ENCODE results near the gene MYOZ1. TPM values are rescaled to one million over a fixed set of nuclear protein-coding genes. Genes with fewer than 3 reads are reported as not detected.
"Not testable (repeated sequence)": the region's sequence is repeated elsewhere in the genome, so short reads cannot be mapped to it uniquely, and the experiment has no call there.

MYOZ1 gene
- total RNA-seq, 1 donor from 2014 or later, result 1.0 TPM

DNA sequence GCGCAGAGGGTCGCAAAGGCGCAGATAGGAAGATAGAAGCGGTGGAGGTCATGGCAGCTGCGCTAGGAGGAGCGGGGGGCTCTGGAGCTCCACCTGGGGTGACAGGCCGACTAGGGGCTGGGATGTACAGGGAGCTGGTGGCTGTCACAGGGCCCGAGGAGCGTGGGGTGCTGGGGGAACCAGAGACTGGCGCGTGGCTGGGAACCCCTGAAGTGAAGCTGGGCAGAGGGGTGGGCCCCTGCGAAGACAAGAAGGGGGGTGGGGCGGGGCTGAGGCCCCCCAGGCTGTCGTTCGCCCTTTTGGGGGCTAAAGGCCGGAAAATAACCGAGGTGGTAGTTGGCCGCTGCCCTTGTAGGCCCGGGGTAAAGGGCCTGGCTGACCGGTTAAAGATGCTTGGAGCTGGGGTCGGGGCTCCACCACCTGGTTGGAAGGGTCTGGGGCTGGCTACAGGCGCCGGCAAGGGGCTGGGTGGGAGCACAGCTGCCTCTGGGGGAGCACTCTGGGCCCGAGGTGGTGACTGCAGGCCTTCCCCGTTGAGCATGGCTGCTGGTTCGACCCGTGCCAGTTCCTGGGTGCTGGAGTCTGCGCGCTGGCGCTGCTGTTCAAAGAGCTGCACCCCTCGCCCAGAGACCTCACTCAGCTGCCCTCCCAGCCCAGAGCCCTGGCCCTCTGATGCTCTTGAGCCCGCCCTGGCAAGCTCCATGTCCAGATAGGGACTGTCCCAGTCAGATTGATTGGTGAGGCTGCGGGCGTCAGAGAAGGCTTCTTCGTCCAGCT, 6.8 kb upstream of the MYOZ1 start:
- no peak for DNase-seq (ENCODE audit: low read depth)

DNA sequence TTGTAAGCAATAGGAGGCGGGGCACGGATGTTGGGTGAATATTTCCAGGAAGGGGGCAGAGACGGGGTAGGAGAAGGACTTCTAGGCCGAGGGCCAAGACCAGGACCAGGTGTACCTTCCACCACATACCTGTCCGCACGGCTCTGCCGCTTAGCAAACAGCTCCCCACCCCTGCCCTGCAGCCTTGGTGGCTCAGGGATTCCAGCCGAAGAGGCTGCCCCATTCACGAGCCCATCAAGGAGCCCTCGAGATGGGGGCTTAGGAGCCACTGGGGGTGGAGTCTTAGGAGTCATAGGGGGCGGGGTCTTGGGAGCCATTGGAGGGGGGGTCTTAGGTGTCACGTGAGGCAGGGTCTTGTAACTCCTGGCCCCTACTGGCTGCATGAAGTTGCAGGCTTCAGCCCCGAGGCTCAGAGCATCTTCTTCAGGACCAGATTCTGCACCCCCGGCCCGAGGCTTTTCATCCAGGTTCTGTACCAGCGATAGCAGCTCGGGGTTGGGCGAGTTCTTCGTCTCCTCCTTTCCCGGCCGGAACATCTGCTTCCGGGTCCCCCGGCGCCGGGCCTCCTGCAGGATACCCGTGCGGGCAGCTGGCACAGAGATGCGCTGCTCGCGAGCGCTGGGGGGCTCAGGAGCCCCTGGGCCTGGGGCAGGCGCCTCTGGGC, 6.1 kb upstream of the MYOZ1 start:
- DNase-seq (ENCODE audit: low read depth), result no peak

DNA sequence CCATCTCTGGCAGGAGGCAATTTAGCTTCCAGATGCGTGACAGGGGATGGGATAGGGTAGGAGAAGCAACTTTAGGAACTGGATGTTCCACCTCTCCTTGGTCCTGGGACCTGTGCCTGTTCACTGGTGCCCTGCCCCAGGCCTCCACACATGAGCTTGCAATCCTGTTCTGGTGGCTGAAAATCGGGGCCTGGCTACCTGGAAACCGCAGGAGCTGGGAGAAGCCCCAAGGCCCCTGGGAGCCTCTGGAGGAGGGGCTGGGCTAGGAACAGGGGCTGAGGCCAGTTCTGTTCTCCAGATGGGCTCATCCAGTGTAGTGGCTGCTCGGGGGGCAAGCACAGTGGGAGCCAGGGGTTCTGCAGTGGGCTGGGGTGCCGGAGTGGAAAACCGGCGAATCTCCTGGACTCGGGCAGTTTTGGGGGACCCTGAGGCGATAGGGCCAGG, 5.3 kb upstream of the MYOZ1 start:
- DNase-seq (ENCODE audit: low read depth), result no peak

DNA sequence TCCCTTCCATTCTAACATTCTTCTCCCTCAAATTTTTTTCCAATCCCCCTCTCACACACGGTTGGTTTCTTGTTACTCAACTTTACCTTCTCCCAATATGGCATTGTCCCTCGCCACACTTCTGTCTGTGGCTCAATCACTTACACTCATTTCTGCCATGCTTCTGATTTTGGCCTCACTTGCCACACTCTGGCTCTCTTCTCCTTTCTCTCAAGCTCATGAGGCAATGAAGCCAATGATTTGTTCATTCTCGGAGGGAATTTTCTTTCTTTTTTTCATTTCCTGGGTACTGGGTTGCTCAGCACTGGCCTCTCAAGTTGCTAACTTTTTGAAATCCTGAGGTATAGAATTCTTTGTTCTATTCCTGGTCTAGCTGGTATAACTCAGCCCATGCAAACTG, 4.0 kb upstream of the MYOZ1 start:
- DNase-seq (ENCODE audit: low read depth), result no peak

DNA sequence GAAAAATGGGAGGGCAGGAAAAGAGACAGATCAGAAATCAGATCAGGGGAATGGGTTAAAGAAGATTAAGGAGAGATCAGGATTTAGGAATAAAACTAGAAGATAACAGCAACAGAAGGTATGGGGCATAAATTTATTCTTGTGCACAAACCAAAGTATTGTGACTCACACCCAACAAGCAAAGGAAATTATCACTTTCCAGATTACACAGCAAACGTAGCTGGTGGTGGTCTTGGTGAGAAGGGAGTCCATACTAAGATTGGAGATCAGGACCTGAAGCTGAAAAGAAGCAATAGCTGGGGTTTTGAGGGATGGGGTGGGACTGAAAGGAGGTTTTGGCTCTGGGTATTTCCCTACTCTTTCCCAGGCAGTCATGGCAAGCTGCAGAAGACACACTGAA, 3.5 kb upstream of the MYOZ1 start:
- DNase-seq (ENCODE audit: low read depth), result no peak

DNA sequence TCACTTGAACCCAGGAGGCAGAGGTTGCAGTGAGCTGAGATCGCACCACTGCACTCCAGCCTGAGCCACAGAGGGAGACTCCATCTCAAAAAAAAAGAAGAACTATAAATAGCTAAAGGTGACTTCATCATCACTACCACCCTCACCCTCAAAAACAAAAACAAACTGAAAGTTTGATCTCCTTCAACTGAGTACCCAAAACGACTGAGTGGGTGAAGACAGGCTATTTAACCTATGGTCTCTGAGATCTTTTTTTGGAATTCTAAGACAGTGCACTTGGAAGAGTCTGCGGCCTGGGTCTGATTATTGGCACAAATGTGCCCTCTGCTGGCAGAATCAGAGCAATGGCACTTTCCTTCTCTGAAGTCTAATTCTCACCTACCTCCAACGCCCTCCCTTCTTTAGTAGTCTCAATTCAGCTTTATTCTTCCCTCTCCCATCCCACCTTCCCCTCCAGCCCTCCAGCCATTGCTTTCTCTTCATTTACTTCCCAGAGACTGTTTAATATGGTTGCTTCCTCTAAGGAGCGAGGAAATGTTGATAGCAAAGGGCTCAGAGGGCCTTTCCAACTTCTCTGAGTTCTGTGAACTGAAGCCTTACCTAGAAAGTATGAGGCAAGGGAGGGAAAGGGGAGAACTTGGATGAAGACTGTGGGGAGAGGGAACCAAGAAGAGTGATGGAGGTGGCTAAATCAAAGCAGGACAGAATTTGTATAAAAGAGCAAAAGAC, 2.9 kb upstream of the MYOZ1 start:
- DNase-seq (ENCODE audit: low read depth), result peak; percentile 61

DNA sequence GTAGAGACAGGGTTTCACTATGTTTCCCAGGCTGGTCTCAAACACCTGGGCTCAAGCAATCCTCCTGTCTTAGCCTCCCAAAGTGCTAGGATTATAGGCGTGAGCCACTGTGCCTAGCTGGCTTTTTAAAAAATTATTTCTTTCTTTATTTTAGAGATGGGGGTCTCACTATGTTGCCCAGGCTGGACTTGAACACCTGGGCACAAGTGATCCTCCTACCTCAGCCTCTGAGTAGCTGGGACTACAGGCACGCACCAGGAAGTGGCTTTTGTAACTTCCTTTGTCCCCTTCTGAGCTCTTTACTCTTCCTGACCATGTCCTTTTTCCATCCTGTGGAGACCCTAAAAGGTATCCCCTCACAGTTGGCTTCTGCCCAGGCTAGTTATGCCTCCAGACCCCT, 2.1 kb upstream of the MYOZ1 start:
- DNase-seq (ENCODE audit: low read depth), result no peak

DNA sequence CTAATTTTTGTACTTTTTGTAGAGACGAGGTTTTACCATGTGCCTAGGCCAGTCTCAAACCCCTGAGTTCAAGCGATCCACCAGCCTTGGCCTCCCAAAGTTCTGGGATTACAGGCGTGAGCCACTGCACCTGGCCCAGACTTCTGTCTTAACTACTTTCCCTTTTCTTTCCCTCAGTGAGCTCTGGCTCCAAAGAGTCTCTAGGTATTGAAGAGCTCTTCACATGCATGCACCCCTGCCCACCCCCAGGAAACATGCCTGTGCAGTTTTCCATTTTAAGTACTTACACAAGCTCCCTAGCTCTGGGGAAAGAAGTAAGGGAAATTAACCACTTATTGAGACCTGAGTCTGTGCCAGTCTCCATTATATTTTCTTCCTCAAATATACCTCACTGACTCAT, 2.0 kb downstream of the MYOZ1 start:
- no peak for DNase-seq (ENCODE audit: low read depth)

DNA sequence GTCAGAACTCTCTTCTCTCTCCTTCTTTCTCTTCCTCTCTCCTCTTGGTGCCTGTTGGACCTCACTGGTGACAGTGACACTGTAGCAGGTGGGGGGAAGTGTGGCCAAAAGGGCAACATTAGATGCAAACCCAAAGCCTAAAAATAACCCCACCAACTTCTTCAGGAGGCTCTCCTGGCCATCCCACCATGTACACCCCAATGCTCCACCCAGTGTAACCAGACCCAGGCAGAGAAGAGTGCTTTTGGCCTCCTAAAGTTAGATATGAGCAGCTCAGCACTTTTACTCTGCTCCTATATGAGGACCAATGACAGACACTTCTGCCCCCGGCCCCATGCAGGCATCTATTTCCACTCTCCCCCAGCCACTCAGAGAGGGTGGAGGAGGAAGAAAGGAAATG, 5.5 kb downstream of the MYOZ1 start:
- DNase-seq (ENCODE audit: low read depth), result no peak

DNA sequence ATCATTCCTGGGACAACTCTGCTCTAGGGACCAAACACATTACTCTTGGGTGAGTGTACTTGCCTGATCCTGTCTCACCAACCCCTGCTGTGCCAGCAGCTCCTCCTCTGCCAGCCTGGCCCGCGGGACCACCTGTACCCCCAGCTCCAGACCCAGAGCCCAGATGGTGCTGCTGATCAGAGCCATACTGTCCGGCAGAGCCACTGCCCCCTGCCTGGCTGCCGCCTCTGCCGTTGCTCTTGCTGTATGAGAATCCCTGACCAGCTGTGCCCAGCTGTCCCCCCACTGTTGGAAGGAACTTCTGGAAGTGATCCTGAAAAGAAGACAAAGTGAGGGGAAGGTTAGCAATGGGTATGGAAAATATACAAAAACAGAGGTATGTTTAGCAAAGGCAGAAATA, 6.9 kb downstream of the MYOZ1 start:
- no peak for DNase-seq (ENCODE audit: low read depth)

DNA sequence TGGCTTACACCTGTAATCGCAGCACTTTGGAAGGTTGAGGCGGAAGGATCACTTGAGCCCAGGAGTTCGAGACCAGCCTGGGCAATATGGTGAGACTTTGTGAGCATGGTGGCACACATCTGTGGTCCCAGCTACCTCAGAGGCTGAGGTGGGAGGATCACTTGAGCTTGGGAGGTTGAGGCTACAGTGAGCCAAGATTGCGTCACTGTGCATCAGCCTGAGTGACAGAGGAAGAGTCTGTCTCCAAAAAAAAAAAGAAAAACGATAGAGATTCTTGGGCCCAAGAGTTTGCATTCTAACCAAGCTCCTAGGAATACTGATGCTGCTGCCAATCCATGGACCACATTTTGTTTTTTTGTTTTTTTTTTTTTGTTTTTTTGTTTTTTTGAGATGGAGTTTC, 12.1 kb downstream of the MYOZ1 start:
- no peak for DNase-seq (ENCODE audit: low read depth)

DNA sequence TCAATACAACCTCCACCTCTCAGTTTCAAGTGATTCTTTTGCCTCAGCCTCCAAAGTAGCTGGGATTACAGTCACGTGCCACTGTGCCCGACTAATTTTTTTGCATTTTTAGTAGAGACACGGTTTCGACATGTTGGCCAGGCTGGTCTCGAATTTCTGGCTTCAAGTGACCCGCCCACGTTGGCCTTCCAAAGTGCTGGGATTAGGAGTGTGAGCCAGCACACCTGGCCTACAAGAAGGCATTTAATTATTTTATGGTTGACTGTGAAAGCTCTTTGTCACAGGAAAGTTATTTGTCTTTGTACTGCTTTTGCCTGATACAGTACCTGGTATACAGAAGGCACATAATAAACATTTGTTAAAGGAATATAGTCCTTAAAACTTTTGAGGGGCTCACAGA, 12.9 kb downstream of the MYOZ1 start:
- DNase-seq (ENCODE audit: low read depth), result no peak

DNA sequence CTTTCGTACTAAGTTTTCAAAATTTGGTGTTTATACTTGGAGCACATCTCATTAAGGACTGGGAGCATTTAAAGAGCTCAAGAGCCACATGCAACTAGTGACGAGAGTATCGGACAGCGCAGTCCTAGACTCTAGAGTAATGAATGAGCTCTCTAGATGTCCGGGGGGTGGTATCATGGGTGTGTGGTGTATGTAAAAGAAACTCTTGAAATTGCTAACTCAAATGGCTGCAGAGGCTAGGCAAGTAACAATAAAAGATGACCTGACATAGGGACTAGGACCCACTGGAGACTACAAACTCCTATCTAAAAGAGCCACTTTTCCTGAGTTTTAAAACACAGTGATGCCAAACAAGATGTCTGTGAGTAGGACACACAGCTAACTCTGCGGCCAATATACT, 14.0 kb downstream of the MYOZ1 start:
- no peak for DNase-seq (ENCODE audit: low read depth)

DNA sequence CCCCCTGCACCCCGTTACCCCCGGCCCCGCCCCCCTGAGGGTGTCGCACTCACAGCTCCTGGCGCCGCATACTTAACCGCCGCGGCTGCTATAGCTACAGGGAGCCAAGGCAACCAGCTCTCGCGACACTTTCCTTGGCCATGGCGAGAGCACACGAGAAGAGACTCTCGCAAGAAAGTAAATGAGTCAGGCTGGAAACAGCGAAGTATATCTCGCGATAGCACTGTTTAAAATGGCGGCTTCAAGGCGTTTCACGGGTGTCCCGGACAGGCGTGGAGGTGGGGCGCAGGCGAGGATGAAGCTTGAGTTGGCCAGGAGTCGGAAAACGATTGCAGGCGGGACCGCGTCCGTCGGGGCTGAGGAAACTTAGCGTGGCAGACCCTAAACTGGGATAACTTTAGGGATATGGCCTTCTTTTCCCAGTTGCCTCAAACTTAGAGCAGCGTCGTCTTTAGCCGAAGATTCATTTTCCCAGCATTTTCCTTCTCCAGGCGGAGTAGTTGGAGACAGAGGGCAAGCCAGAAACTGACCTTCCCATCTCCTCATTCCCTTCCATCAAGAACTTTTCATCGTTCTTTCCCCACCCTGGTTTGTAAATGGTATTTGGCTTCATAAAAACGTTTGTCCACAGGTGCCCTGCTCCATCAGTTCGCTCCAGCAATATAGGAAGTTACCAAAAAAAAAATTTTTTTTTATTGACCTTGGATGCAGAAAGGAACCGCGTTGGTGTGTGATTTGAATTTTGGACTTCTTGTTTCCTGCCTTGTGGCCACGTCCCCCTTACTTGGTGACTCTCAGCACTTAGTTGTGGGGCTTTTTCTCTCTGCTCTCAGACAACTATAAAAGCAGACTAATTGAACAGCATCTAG, 15.2 kb downstream of the MYOZ1 start:
- peak; percentile 98 for DNase-seq (ENCODE audit: low read depth)

DNA sequence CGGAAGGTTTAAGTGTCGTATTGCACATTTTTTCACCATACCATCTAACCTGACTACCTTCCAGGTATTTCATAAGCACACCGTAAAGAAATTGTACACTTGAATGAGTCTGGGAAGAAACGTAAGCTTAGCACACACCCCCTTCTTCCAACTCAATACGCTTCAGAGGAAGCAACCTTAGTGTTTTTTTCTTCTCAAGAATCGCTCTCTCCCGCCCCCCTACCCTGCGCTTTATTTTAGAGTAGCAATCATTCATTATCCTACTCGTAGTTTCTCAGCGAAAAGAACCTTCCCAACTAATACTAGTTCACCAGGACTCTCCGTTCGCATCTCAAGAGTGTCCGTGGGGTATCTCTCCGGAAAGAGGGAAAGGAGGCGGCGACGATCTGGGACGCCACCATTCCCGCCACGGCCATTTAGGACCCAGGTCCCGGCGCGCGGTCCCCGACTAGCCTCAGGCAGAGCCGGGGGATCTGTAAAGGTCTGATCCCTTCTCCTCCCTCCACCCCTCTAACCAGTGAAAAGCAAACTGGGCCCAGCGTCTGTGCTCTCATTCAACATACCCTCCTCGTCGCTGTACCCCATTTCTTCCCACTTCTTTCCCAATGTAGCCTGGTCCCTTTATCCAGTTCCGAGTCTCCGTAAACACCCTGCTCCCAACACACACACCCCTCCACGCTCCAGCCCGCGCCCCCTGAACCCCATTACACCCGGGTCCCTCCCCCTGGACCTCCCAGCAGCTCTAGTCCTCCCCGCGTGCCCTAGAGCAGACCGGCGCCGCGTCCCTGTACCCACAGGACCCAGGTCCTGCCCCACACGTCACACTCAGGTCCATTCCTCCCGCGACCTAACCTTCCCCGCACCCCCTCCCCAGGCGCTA, 16.0 kb downstream of the MYOZ1 start:
- DNase-seq (ENCODE audit: low read depth), result peak; percentile 70

DNA sequence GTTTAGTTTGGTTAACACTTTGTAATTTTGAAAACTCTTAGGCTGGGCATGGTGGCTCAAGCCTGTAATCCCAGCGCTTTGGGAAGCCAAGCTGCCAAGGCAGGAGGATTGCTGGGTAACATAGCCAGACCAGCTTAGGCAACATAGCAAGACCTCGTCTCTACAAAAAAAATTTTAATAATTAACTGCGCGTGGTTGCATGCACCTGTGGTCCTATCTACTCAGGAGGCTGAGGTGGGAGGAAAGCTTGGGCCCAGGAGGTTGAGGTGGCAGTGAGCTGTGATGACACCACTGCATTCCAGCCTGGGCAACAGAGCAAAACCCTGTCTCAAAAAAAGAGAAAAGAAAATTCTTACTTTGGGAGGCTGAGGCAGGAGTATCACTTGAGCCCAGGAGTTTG, 18.2 kb downstream of the MYOZ1 start:
- DNase-seq (ENCODE audit: low read depth), result peak; percentile 58

DNA sequence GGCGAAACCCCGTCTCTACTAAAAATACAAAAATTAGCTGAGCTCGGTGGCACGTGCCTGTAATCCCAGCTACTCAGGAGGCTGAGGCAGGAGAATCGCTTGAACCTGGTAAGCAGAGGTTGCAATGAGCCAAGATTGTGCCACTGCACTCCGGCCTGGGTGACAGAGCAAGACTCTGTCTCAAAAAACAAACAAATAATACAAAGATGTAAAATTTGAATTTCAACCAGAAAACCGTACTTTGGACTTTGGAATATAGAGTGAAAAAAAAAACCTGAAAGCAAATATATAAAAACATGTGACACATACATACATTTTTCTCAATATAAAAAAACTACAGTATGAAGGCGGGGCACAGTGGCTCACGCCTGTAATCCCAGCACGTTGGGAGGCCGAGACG, 20.3 kb downstream of the MYOZ1 start:
- DNase-seq (ENCODE audit: low read depth), result not testable (repeated sequence)

DNA sequence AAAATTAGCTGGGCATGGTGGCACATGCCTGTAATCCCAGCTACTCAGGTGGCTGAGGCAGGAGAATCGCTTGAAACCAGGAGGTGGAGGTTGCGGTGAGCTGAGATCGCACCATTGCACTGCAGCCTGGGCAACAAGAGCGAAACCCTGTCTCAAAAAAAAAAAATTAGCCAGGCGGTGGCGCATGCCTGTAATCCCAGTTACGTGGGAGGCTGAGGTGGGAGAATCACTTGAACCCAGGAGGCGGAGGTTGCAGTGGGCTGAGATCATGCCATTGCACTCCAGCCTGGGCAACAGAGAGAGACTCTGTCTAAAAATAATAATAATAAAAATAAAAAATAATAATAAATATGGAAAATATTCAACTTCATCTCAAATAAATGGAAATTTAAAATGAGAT, 24.1 kb downstream of the MYOZ1 start:
- not testable (repeated sequence) for DNase-seq (ENCODE audit: low read depth)

DNA sequence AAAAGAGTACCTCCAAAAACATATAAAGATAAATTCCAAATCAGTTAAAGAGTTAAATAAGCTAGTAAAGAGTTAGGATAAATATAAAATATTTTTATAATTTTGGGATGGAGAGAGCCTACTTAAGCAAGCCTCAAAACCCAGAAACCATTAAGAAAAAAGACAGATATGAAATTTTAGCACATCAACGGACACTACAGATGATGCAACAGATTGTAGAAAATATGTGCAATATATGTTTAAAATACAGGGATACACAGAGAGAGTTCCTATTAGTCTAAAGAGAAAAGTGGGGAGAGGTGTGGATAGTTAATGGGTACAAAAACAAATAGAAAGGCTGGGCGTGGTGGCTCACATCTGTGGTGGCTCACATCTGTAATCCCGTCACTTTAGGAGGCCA, 26.6 kb downstream of the MYOZ1 start:
- DNase-seq (ENCODE audit: low read depth), result no peak

DNA sequence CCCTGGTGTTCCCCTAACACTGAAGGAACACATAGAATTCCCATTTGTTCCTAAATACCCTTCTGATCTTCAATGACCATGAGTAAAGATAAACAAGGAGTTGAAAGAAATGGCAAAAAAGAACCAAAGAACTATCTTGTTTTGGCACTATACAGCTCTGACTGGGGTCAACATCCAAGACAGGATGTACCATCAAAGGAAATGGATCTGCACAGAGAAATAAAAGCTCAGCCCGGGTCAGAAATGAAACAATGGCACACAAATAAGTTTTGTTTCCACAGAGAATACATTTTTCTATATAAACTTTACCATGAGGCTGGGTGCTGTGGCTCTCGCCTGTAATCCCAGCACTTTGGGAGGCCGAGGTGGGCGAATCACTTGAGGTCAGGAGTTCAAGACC, 32.2 kb downstream of the MYOZ1 start:
- no peak for DNase-seq (ENCODE audit: low read depth)

DNA sequence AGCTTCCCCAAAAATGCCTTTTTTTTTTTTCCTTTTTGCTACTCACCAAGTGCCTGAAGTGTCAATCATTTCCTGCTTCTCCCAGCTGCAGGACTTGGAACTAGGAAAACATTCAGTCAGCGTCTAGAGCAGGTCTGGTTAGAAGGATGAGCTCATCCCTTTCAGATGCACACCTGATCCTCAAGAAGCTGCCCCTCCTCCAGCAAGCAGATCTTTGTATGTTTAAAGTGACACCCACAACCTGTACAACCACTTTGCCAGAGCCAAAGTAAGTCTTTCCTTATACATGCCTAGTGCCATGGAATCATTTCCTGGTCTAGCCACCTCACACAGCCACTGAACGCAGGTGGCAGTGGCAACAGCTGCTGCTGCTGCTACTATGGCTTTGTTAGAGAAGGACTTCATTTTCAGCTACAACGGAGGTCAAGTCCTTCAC, 39.8 kb downstream of the MYOZ1 start:
- DNase-seq (ENCODE audit: low read depth), result peak; percentile 86

All from renal cortical epithelial cell (primary cell).